ENCODE results near the gene IGFBP7.

The IGFBP7 gene

DNA sequence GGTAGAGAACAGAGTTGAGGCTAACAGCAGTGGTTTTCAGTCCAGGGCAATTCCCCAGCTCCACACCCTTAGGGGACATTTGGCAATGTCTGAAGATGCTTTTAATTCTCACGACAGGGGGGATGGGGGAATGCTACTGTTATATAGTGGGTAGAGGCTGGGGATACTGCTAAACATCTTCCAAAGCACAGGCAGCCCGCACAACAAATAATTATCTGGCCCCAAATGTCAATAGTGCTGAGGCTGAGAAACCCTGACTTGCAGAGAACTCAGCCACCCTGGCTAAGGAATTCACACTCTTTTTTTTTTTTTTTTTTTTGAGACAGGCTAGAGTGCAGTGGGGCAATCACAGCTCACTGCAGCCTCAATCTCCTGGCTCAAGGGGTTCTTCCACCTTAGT lies 70.8 kb downstream of the IGFBP7 start:
- DNase-seq, result no peak

DNA sequence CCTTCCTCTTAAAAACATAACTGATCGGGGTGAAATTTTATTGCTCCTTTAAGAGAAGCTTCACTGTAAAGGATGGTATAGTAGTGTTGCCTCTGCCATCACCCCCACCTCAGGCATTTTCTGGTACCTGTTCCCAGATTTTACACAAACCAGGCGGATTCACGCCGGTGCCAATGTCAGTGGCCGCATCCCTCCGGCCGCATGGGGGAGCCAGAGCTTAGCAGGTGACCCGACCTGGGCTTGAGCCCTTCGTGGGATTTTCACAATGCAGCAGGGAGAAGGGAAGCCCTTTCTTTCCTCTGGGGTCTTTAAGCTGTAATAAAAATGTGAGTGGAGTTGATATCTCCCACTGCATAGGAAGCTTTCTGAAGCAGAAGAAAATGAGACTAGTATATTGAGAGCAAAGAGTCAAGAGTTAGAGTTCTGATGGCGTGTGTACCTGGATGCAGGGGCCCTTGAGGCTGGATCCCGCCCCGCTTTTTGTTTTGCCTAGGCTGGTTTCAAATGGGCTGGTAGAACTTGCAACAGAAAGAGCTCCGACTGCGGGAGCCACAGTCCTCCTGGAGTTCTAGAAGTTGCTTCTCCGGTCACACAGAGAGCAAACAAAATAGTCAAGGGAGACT lies 72.1 kb downstream of the IGFBP7 start:
- DNase-seq, result peak; percentile 48 to 79 (median 58)

DNA sequence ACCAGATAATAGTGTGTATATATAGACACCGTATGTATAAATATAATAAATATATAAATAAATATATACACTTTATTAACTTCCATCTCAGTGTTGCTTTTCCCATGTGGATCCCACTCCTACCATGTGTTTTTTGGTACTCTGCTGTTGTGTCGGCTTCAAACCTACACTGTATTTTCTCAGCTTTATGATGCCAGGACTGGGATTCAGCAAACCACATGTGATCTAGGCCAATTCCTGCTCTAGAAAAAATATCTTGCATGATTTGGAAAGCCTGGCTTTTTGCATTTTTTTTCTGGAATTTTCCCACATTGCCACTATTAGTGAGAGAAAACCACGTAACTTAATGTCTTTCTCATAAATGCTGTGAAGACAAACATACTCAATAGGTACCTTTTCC lies 75.7 kb downstream of the IGFBP7 start:
- DNase-seq, result no peak

DNA sequence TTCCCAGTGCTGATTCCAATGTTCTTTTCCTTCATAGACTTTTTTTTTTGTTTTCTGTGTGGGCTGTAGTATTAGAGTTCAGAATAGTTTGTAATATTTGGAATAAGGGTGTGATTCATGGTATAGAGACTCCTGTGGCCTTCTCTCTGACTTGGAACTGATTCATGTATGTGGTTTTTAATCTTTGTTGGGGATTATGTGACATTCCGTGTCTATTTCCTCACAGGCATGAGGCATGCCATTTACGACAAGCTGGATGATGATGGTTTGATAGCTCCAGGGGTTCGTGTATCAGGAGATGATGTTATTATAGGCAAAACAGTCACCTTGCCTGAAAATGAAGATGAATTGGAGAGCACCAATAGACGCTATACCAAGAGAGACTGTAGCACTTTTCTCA lies 87.1 kb downstream of the IGFBP7 start:
- DNase-seq, result no peak

DNA sequence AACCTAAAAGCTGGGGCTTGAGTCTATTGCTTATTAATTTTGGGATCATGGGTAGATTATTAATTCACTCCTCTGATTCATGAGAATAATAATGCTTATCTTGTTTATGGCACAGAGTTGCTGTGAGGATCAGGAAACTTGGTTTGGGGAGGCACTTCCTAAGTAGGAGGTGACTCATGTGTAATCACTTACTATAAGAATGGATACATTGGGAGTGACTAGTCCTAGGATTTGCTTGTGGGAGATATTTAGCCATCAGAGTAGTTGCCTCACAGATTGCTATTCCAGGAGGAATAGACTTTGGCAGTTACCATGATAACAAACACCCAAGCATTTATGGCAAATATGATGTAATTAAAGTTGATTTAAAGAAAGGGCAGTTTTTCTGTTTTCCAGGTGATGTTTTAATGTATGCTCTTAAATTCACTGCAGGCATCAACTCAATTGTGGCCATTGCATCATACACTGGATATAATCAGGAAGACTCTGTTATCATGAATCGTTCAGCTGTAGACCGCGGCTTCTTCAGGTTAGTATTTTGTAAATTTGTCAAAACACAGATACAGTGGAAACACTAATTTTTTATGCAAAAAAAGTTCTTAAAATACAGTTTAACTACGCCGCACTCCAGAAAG lies 89.6 kb downstream of the IGFBP7 start:
- no peak for DNase-seq

DNA sequence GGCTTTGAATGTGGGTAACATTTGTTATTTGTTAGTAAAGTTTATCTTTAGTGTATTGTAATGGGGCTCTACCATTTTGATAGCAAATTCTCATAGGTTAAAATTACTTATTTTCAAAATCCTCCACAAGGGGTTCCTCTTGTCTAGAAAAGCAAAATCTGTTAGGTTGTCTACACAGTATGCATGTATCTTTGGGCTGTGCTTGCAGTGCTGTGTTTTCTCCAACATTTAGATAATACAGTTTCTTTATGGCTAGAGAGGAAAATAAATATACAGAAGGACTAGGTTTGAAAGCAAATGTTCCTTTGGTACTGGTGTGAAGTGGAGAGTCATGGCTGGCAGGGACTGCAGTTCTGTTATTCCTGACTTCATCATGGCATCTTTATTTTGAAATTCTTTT lies 91.2 kb downstream of the IGFBP7 start:
- DNase-seq, result peak in 1 of 4 experiments; percentile 2

DNA sequence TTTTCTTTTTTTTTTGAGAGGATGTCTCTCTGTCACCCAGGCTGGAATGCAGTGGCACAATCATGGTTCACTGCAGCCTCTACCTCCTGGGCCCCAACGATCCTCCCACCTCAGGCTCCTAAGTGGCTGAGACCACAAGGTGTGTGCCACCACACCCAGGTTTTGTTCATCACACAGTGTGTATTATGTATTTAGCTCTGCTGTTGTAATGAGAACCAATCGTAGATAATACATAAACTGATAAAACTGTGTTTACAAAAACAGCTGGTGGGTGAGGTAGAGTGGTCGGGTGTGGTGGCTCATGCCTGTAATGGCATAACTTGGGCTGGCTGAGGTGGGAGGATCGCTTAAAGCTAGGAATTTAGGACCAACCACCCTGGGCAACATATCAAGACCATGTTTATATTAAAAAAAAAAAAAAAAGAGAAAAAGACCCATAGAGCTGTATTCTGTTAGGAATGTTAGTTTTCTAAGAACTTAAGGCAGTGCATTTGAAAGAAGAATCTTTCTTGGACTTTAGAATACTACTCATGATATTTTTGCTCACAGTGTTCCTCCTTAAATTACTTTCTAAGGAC lies 96.6 kb downstream of the IGFBP7 start:
- DNase-seq, result no peak

DNA sequence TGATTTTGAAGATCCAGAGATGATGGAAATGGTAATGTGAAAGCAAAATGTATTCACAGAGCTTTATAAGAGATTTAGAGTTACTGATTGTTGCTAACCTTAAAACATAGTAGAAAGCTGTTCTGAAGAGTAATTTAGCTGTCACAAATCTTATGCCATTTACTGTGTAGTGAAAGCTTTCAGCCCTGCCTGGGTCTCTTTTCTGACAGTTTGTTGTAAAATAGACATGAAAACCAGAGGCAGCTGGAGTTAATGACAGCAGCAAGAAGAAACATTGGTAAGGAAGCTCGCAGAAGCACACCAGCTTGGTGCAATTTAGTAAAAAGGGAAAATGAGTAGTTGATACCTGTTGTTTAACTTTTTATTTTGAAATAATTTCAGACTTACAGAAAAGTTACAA lies 110.4 kb downstream of the IGFBP7 start:
- no peak for DNase-seq

DNA sequence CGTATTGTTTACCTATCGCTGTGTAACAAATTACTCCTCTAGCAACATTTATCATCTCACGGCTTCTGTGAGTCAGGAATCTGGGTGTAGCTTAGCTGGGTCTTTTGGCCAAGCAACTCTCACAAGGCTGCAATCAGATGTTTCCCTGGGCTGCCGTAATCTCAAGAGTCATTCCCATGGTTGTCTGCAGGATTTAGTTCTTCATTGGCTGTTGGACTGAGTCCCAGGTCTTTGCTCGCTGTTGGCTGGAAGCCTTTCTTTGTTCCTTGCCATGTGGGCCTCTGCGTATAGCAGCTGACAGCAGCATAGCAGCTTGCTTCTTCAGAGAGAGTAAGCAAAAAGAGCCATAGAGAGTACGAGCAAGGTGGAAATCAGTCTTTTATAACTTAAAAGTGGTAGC lies 114.7 kb downstream of the IGFBP7 start:
- no peak for DNase-seq

DNA sequence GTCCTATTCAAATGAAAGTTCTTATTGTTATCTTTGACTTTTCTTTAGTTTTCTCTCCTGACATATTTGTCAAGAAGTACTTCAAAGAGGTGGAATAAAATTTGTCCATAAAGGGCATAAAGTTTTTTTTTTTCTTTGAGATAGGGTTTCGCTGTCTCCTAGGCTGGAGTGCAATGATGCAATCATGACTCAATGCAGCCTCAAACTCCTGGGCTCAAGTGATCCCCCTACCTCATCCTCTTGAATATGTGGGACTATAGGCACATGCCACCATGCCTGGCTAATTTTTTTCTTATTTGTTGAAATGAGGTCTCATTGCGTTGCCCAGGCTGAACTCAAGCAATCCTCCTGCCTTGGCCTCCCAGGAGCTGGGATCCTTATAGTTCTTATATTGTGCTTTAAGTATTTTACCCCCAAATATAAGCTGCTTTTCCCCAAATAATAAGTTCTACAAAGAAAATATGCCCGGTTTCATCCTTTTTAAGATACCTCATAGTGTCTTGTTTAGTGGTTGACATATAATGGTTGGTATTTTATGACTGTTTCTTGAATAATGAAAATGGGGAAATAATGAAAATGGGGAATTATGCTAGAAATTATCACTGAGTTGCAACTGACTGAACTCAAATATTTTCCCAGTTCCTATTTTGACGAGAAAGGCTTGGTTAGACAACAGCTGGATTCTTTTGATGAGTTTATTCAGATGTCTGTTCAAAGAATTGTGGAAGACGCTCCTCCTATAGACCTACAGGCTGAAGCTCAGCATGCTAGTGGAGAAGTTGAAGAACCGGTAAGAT lies 119.9 kb downstream of the IGFBP7 start:
- peak; percentile 4 to 59 (median 38) for DNase-seq

DNA sequence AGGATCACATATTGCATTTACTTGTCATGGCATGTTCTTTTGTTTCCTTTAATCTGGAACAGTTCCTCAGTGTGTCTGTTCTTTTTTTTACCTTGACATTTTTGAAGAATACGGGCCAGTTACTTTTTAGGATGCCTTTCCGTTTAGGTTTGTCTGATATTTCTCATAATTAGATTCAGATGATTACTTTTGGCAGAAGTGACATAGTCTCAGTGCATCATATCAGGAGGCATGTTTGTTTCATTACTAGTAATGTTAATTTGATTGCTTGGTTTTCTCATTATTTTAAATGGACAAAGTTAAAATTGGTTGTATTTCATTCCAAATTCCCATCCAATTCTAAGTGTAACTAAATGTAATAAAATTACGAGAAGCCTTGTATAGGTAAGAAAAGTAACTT lies 123.2 kb downstream of the IGFBP7 start:
- DNase-seq, result no peak

DNA sequence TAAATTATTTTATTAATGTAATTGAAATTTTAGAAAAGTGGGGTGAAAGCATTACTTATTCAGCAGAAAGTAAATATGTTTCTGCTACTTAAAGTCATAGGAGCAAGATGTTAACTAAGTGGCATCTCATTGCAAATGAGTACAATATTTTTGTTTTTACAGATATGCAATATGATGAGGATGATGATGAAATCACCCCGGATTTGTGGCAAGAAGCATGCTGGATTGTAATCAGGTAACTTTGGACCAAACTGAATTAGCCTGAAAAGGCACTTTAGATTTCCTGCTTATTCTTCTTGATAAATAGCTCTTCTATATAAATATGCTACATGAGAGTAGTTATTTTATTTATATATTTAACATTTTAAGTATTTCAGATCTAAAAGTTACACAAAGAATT lies 124.0 kb downstream of the IGFBP7 start:
- DNase-seq, result no peak

DNA sequence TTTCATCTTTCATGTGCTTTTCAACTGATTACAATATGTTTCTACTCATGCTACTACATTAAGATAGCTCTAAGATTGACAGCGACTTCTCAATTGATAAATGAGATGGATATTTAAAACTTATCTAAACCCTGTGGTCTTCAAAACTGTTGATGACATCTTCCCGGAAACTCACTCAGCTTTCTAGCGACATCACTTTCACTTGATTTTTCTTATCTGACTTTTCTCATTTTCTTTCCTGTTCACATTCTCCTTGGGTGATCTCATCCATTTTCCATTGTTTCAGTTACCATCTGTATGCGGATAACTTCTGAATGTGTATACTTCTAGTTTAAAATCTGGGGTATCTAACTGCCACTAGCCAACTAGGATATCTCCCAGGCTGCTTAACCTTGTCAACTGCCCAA lies 128.4 kb downstream of the IGFBP7 start:
- no peak for DNase-seq

Measured in suppressor macrophage (primary cell).